Omental fat pad (tissue), 4 donors: ENCODE measurements around the gene EDAR. TPM values are rescaled to one million over a fixed set of nuclear protein-coding genes. Genes with fewer than 3 reads are reported as not detected.

Experiments
- ATAC-seq: fragments of 150-250 bp; one replicate; pipeline ENCODE4 v1.9.1; 2016; ENCODE audit warnings: mild to moderate bottlenecking, moderate library complexity; ENCODE audit not compliant: low FRiP score
- DNase-seq: peaks from one replicate; pipeline ENCODE4 v3.0.0-alpha.2; 2019; ENCODE audit warnings: low spot score
- CTCF ChIP-seq, 3 donors: fragments of 450-650 bp; IDR thresholded peaks; one replicate each; pipeline ENCODE4 v1.5.1; 2016 to 2017; ENCODE audit warnings: antibody characterized with exemption in 3 of 3, mild to moderate bottlenecking in 3 of 3, moderate library complexity in 2 of 3
- total RNA-seq, 4 donors: library from RNA; depleted of rRNA; stranded (reverse); fragments of >200 nt; gene quantifications; one replicate each; pipeline ENCODE4 v1.1.0, GENCODE V29; 2016

The EDAR gene
- total RNA-seq, 4 donors from 2014 or later, result not detected

GRCh38 chr2:108922141-108922915, 66.7 kb downstream of the EDAR start:
- TF ChIP-seq CTCF (IDR thresholded peaks at IDR 0.05), result no peak
- ATAC-seq (no peak), DNase-seq (no peak)

GRCh38 chr2:108921096-108922030, 67.7 kb downstream of the EDAR start:
- DNase-seq, result no peak

GRCh38 chr2:108920686-108921085, 68.3 kb downstream of the EDAR start:
- DNase-seq (no peak), ATAC-seq (no peak)
- no peak for TF ChIP-seq CTCF (IDR thresholded peaks at IDR 0.05)

More at GRCh38 chr2:108921096-108922030, 67.7 kb downstream of the EDAR start:
- ATAC-seq, result no peak
- TF ChIP-seq CTCF (IDR thresholded peaks at IDR 0.05), result no peak

- no peak for DNase-seq
- ATAC-seq, result no peak
- no peak for TF ChIP-seq CTCF (IDR thresholded peaks at IDR 0.05)
Measured at GRCh38 chr2:108919571-108920373, 69.2 kb downstream of the EDAR start.

- ATAC-seq (no peak), DNase-seq (no peak)
- no peak for TF ChIP-seq CTCF (IDR thresholded peaks at IDR 0.05)
Measured at GRCh38 chr2:108918941-108919341, 70.1 kb downstream of the EDAR start.

GRCh38 chr2:108918156-108918874, 70.7 kb downstream of the EDAR start:
- ATAC-seq, result no peak
- DNase-seq, result no peak
- no peak for TF ChIP-seq CTCF (IDR thresholded peaks at IDR 0.05)
